Transverse colon (tissue), 4 donors: ENCODE results near the gene ANKS1B. TPM values are rescaled to one million over a fixed set of nuclear protein-coding genes. Genes with fewer than 3 reads are reported as not detected.

Experiments used
- DNase-seq: peaks from one replicate; pipeline ENCODE4 v3.0.0-alpha.2; 2019
- H3K27ac ChIP-seq, 4 donors: fragments of 200-600 bp; sonication (generic); 2 replicates each; pipeline ENCODE4 v1.5.1; 2016 to 2018; ENCODE audit warnings: inconsistent platforms in 4 of 4
- H3K27me3 ChIP-seq: fragments of 200-600 bp; sonication (generic); 2 replicates; pipeline ENCODE4 v1.5.1; 2017; ENCODE audit warnings: inconsistent platforms
- H3K36me3 ChIP-seq, 4 donors: fragments of 200-600 bp; sonication (generic); 2 replicates each; pipeline ENCODE4 v1.5.1; 2017 to 2019; ENCODE audit warnings: inconsistent platforms in 4 of 4
- H3K4me1 ChIP-seq, 4 donors: fragments of 200-600 bp; sonication (generic); 2 replicates each; pipeline ENCODE4 v1.5.1; 2017 to 2020; ENCODE audit warnings: inconsistent platforms in 4 of 4
- H3K4me3 ChIP-seq, 4 donors: fragments of 200-600 bp; sonication (generic); 1 replicate in 1 of 4; 2 replicates in 3 of 4; pipeline versions ENCODE4 v1.5.1 to v1.6.1; 2017 to 2019; ENCODE audit warnings: inconsistent platforms in 4 of 4
- H3K9me3 ChIP-seq, 2 donors: fragments of 200-600 bp; sonication (generic); 2 replicates each; pipeline ENCODE4 v1.5.1; 2017 to 2019; ENCODE audit warnings: inconsistent platforms in 2 of 2
- EP300 ChIP-seq: sonication (generic); formaldehyde crosslinking; IDR thresholded peaks from one replicate; pipeline ENCODE4 v1.6.1; 2017; ENCODE audit warnings: antibody characterized with exemption, low read depth
- POLR2A ChIP-seq: fragments of 450-650 bp; IDR thresholded peaks from one replicate; pipeline ENCODE4 v1.6.1; 2016; ENCODE audit warnings: antibody characterized with exemption, mild to moderate bottlenecking, moderate library complexity
- POLR2AphosphoS5 ChIP-seq, 3 donors: sonication (generic); formaldehyde crosslinking; IDR thresholded peaks; one replicate each; pipeline ENCODE4 v1.6.1; 2016; ENCODE audit warnings: antibody characterized with exemption in 3 of 3
- WGBS, 2 donors: methylation state at CpG; one replicate each; pipeline ENCODE4 v1.1.5; 2018; ENCODE audit warnings: low coverage in 1 of 2; 5-methylcytosine and 5-hydroxymethylcytosine counted together
- in situ Hi-C, 4 donors: fragments of 200-750 bp; cut with MboI; loops; one replicate each; pipeline versions ENCODE4 v1.15.0 to v1.15.1; 2017; ENCODE audit warnings: low sequenced_read_pairs in 3 of 4, low pct_ligation_motif_present in 1 of 4, low pct_unique_long_range_greater_than_20kb in 1 of 4
- intact Hi-C: fragments of 100-400 bp; cut with DNase I; formaldehyde crosslinking; loops from one replicate; pipeline ENCODE4 v1.15.1; 2023; ENCODE audit warnings: low total_unique reads
- total RNA-seq, 4 donors: library from RNA; depleted of rRNA; stranded (reverse); fragments of >200 nt; gene quantifications; one replicate each; pipeline ENCODE4 v1.1.0, GENCODE V29; 2016
- TF ChIP-seq, protein P1 (sequence below), 5 experiments: fragments of 200-600 bp in 3 of 5; fragments of 450-650 bp in 2 of 5; sonication (generic) in 3 of 5; IDR thresholded peaks; 1 replicate in 2 of 5; 2 replicates in 3 of 5; pipeline ENCODE4 v1.5.1; 2016 to 2017; ENCODE audit warnings: antibody characterized with exemption in 5 of 5, inconsistent platforms in 3 of 5, mild to moderate bottlenecking in 2 of 5, moderate library complexity in 1 of 5

The ANKS1B gene
- total RNA-seq, 4 donors from 2014 or later = 1.4 to 6.4 (median 3.5) TPM; not detected in 1

GRCh38 chr12:99879439-99879838 lies 105.3 kb downstream of the ANKS1B start:
- TF ChIP-seq, protein P1, sequence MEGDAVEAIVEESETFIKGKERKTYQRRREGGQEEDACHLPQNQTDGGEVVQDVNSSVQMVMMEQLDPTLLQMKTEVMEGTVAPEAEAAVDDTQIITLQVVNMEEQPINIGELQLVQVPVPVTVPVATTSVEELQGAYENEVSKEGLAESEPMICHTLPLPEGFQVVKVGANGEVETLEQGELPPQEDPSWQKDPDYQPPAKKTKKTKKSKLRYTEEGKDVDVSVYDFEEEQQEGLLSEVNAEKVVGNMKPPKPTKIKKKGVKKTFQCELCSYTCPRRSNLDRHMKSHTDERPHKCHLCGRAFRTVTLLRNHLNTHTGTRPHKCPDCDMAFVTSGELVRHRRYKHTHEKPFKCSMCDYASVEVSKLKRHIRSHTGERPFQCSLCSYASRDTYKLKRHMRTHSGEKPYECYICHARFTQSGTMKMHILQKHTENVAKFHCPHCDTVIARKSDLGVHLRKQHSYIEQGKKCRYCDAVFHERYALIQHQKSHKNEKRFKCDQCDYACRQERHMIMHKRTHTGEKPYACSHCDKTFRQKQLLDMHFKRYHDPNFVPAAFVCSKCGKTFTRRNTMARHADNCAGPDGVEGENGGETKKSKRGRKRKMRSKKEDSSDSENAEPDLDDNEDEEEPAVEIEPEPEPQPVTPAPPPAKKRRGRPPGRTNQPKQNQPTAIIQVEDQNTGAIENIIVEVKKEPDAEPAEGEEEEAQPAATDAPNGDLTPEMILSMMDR (IDR thresholded peaks at IDR 0.05) = no peak
- TF ChIP-seq EP300 = no peak
- no peak for TF ChIP-seq POLR2AphosphoS5 (IDR thresholded peaks at IDR 0.05)
- no peak for TF ChIP-seq POLR2A
- intact Hi-C loops (no loop called here), in situ Hi-C loops (loop anchor here in 1 of 4 donors (25.0 kb wide), 1 partner anchor 108 kb away; the partner anchor contains the start of gene ANKS1B)
- H3K4me3 ChIP-seq = no peak overlapping the region
- no peaks in the 10 kb centered on the region for H3K9me3 ChIP-seq
- no peaks in the 10 kb centered on the region for H3K4me1 ChIP-seq
- no peaks in the 10 kb centered on the region for H3K36me3 ChIP-seq
- no peaks in the 10 kb centered on the region for H3K27me3 ChIP-seq
- H3K27ac ChIP-seq = no peak overlapping the region
- DNase-seq = no peak

GRCh38 chr12:99875081-99875480 lies 109.7 kb downstream of the ANKS1B start:
- intact Hi-C loops = no loop called here
- DNase-seq = no peak
- in situ Hi-C loops = loop anchor here in 1 of 4 donors (25.0 kb wide), 1 partner anchor 112 kb away; the partner anchor contains the start of gene ANKS1B
- Histone ChIP-seq H3K4me1 (no peaks in the 10 kb centered on the region), H3K27ac (no peak overlapping the region), H3K36me3 (no peaks in the 10 kb centered on the region), H3K27me3 (no peaks in the 10 kb centered on the region), H3K9me3 (no peaks in the 10 kb centered on the region), H3K4me3 (no peak overlapping the region)
- TF ChIP-seq, protein P1 (IDR thresholded peaks at IDR 0.05) = no peak
- TF ChIP-seq POLR2A (no peak), EP300 (no peak), POLR2AphosphoS5 (IDR thresholded peaks at IDR 0.05) (no peak)

- Histone ChIP-seq H3K4me1 (no peaks in the 10 kb centered on the region), H3K4me3 (no peak overlapping the region), H3K36me3 (no peaks in the 10 kb centered on the region), H3K27me3 (no peaks in the 10 kb centered on the region), H3K9me3 (no peaks in the 10 kb centered on the region), H3K27ac (no peak overlapping the region)
- intact Hi-C loops (no loop called here), in situ Hi-C loops (no loop called here)
- WGBS, 2 donors = 93 to 94% methylated on average over 3 to 5 of the region's 5 CpGs
- TF ChIP-seq EP300 (no peak), POLR2A (no peak), POLR2AphosphoS5 (IDR thresholded peaks at IDR 0.05) (no peak)
- TF ChIP-seq, protein P1 (IDR thresholded peaks at IDR 0.05) = no peak
- DNase-seq = no peak
These were observed 114.7 kb downstream of the ANKS1B start for GRCh38 chr12:99870085-99870484.

DNA sequence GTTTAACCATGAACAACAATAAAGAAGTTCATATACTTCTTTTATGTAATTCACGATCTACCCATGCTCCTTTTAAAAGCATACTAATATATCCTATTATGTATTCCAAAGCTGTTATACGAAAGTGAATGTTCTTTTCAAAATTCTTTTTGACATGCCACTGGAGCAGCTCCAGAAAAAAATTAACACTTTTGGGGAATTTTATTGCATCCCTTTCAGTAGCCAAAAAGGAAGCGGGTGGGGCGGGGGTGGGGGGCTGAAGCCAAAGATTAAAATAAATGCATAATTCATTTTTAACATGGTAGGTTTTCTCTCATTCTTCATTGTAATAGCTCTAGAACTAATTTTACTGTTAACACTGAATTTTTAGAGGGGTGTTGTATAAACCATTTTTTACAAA lies 123.0 kb downstream of the ANKS1B start:
- TF ChIP-seq POLR2AphosphoS5 (IDR thresholded peaks at IDR 0.05) (no peak), EP300 (no peak), POLR2A (no peak)
- TF ChIP-seq, protein P1 (IDR thresholded peaks at IDR 0.05) = no peak
- intact Hi-C loops = no loop called here

More for the DNA sequence above, 123.0 kb downstream of the ANKS1B start:
- H3K27ac ChIP-seq = no peak overlapping the region
- H3K27me3 ChIP-seq = no peaks in the 10 kb centered on the region
- no peaks in the 10 kb centered on the region for H3K9me3 ChIP-seq
- no peaks in the 10 kb centered on the region for H3K4me1 ChIP-seq
- DNase-seq = no peak
- in situ Hi-C loops = no loop called here
- no peak overlapping the region for H3K4me3 ChIP-seq
- H3K36me3 ChIP-seq = no peaks in the 10 kb centered on the region
- WGBS, 2 donors = 72 to 76% methylated on average over 4 of the region's 4 CpGs
